GM12878 (cell line): ENCODE measurements around the gene WDFY3. TPM values are rescaled to one million over a fixed set of nuclear protein-coding genes. Genes with fewer than 3 reads are reported as not detected.

ENCODE experiments used
- ATAC-seq: fragments of 200-7000 bp; cut with Tn5 transposase; 3 replicates; pipeline ENCODE4 v1.9.1; 2020; ENCODE audit warnings: mild to moderate bottlenecking, moderate library complexity
- BruUV-seq: library from RNA; stranded (reverse); fragments of 400-500 nt; replicated peaks from 2 replicates; lab custom pipeline; 2021; lab: Mats Ljungman, UMichigan
- CTCF ChIA-PET: fragments of 300-600 bp; sonication (Branson Sonifier 250); formaldehyde crosslinking; extraction: SDS; loops from one replicate; lab custom pipeline; 2021; ENCODE audit warnings: inconsistent platforms; lab: Yijun Ruan, JAX
- POLR2A ChIA-PET: fragments of 350-600 bp; formaldehyde crosslinking; extraction: SDS; loops from one replicate; lab custom pipeline; 2021; ENCODE audit warnings: inconsistent platforms; lab: Charles Lee
- RAD21 ChIA-PET: fragments of 300-600 bp; sonication (Branson Sonifier 250); formaldehyde crosslinking; loops from one replicate; lab custom pipeline; 2023; ENCODE audit warnings: antibody characterized with exemption; ENCODE audit not compliant: unreplicated experiment; lab: Charles Lee
- SMC1A ChIA-PET: fragments of 300-600 bp; sonication (Branson Sonifier 250); formaldehyde crosslinking; loops from one replicate; lab custom pipeline; 2023; ENCODE audit not compliant: unreplicated experiment, uncharacterized antibody; lab: Charles Lee
- DNase-seq: peaks from one replicate; pipeline ENCODE4 v3.0.0-alpha.2; 2011; ENCODE audit warnings: low read depth, low spot score
- FAIRE-seq: peaks from 3 replicates; lab custom pipeline; 2011; peaks lifted over from hg19 to GRCh38; lab: Jason Lieb, UNC
- H2AFZ ChIP-seq: 2 replicates; pipeline ENCODE4 v1.6.0; 2011; ENCODE audit warnings: low read depth, low read length, control low read depth; ENCODE audit not compliant: control insufficient read depth
- H3K27ac ChIP-seq: 2 replicates; pipeline ENCODE4 v1.5.1; 2011; ENCODE audit warnings: control low read depth; ENCODE audit not compliant: control insufficient read depth, insufficient read depth
- H3K27me3 ChIP-seq, 2 experiments: replicated peaks in 1 of 2; 2 replicates each; pipeline versions ENCODE4 v1.6.0 to v1.6.1; 2011; ENCODE audit warnings: low read length in 1 of 2; ENCODE audit not compliant: control insufficient read depth in 2 of 2, insufficient read depth in 2 of 2
- H3K36me3 ChIP-seq, 2 experiments: 2 replicates each; pipeline ENCODE4 v1.5.1; 2011; ENCODE audit warnings: low read length in 1 of 2; ENCODE audit not compliant: control insufficient read depth in 2 of 2, insufficient read depth in 2 of 2
- H3K4me1 ChIP-seq: 2 replicates; pipeline ENCODE4 v1.6.1; 2011; ENCODE audit warnings: mild to moderate bottlenecking, low read length, moderate library complexity, mixed read lengths; ENCODE audit not compliant: control insufficient read depth, insufficient read depth
- H3K4me2 ChIP-seq: 2 replicates; pipeline ENCODE4 v1.6.0; 2011; ENCODE audit warnings: control low read depth; ENCODE audit not compliant: control insufficient read depth, insufficient read depth
- H3K4me3 ChIP-seq: fragments of 200-600 bp; sonication (generic); 2 replicates; pipeline ENCODE4 v1.5.1; 2016
- H3K79me2 ChIP-seq: 2 replicates; pipeline ENCODE4 v1.6.0; 2011; ENCODE audit warnings: low read length; ENCODE audit not compliant: control insufficient read depth, insufficient read depth
- H3K9ac ChIP-seq: 2 replicates; pipeline ENCODE4 v1.8.0; 2011; ENCODE audit warnings: low read length, control low read depth, mixed read lengths; ENCODE audit not compliant: control insufficient read depth, insufficient read depth
- H3K9me3 ChIP-seq: replicated peaks from 3 replicates; pipeline ENCODE4 v1.5.1; 2011; ENCODE audit warnings: mild to moderate bottlenecking, low read length; ENCODE audit not compliant: control insufficient read depth, insufficient read depth
- H4K20me1 ChIP-seq: 2 replicates; pipeline ENCODE4 v1.6.0; 2011; ENCODE audit not compliant: control insufficient read depth, insufficient read depth
- KLF5 ChIP-seq: fragments of 450-650 bp; IDR thresholded peaks from 2 replicates; pipeline ENCODE4 v1.6.1; 2014; ENCODE audit warnings: mild to moderate bottlenecking; ENCODE audit not compliant: partially characterized antibody
- MEF2A ChIP-seq: IDR thresholded peaks from 2 replicates; pipeline ENCODE4 v1.6.1; 2011; ENCODE audit warnings: low read depth, mild to moderate bottlenecking, low read length, moderate library complexity; ENCODE audit not compliant: insufficient read depth
- PML ChIP-seq: IDR thresholded peaks from 2 replicates; pipeline ENCODE4 v1.6.1; 2012; ENCODE audit warnings: low read length, inconsistent platforms
- YBX1 ChIP-seq: fragments of 450-650 bp; IDR thresholded peaks from 2 replicates; pipeline ENCODE4 v1.6.1; 2016; ENCODE audit warnings: antibody characterized with exemption
- WGBS: methylation state at CpG from one replicate; pipeline ENCODE4 v1.1.6; 2016; ENCODE audit warnings: low lambda C conversion rate; ENCODE audit not compliant: insufficient replicate concordance, insufficient coverage; ENCODE audit errors: missing lambda C conversion rate; 5-methylcytosine and 5-hydroxymethylcytosine counted together
- in situ Hi-C: fragments of 300-500 bp; cut with MboI; formaldehyde crosslinking; loops from 9 replicates; pipeline ENCODE4 v1.14.3; 2018; ENCODE audit warnings: mixed read lengths
- intact Hi-C: fragments of 100-400 bp; cut with micrococcal nuclease; formaldehyde crosslinking; loops from one replicate; pipeline ENCODE4 v1.14.2; 2022; ENCODE audit not compliant: unreplicated experiment
- polyA plus RNA-seq, 11 experiments: library from polyadenylated mRNA; depleted of rRNA in 4 of 11; unstranded in 6 of 11; stranded (reverse) in 5 of 11; fragments of >200 nt; fragmentation: Nextera tagmentation in 4 of 11; fragmentation: Illumina TruSeq in 1 of 11; extraction: Ambion mirVana in 4 of 11; extraction: Trizol in 1 of 11; gene quantifications; 1 replicate in 1 of 11; 2 replicates in 10 of 11; pipeline versions ENCODE4 v1.2.1 to v1.2.3, GENCODE V29; 2011 to 2016; ENCODE audit warnings: inconsistent platforms in 2 of 11, missing spikeins in 2 of 11, low read depth in 1 of 11
- total RNA-seq, 4 experiments: library from RNA; depleted of rRNA in 3 of 4; stranded (reverse); fragments of >200 nt in 3 of 4; fragmentation: Illumina TruSeq in 1 of 4; extraction: Trizol in 1 of 4; gene quantifications; 2 replicates each; pipeline versions ENCODE4 v1.2.1 to v1.2.3, GENCODE V29; 2013 to 2021
- TF ChIP-seq, protein P1 (sequence below): fragments of 450-650 bp; IDR thresholded peaks from 2 replicates; pipeline ENCODE4 v1.6.1; 2017; ENCODE audit warnings: mild to moderate bottlenecking, moderate library complexity

Gene WDFY3
- total and polyA plus RNA-seq, 10 of the 15 experiments (the other 5 are each of a cell fraction or from before 2014, with no cell fraction given): 0.01 to 0.23 (median 0.12) TPM; not detected in 2

DNA sequence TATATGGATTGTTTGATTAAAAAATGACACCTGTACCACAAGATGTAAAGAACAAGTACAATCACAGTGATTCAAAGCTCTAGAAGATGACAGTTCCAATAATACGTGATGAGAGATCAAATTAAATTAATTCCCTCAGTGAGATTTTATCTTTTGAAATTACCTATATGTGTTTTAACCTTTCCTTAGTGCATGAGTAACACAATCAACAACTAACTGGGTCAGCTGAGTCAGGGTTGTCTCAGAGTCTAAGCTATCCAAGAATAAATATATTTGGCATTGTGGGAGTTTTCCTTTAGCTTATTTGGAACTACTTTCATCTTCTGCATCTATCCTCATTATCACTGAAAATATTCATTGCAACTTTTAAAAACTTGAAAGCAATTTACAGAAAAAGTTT lies 162.8 kb downstream of the WDFY3 start:
- H3K9ac ChIP-seq: no peak overlapping the region
- RAD21 ChIA-PET: no interaction called here
- no peak overlapping the region for H3K27ac ChIP-seq
- no peak for ATAC-seq
- H2AFZ ChIP-seq: no peak overlapping the region
- DNase-seq: no peak
- no peaks in the 10 kb centered on the region for H3K4me1 ChIP-seq
- H3K27me3 ChIP-seq: no peaks in the 10 kb centered on the region
- TF ChIP-seq MEF2A: no peak
- TF ChIP-seq KLF5: no peak
- TF ChIP-seq, protein P1, sequence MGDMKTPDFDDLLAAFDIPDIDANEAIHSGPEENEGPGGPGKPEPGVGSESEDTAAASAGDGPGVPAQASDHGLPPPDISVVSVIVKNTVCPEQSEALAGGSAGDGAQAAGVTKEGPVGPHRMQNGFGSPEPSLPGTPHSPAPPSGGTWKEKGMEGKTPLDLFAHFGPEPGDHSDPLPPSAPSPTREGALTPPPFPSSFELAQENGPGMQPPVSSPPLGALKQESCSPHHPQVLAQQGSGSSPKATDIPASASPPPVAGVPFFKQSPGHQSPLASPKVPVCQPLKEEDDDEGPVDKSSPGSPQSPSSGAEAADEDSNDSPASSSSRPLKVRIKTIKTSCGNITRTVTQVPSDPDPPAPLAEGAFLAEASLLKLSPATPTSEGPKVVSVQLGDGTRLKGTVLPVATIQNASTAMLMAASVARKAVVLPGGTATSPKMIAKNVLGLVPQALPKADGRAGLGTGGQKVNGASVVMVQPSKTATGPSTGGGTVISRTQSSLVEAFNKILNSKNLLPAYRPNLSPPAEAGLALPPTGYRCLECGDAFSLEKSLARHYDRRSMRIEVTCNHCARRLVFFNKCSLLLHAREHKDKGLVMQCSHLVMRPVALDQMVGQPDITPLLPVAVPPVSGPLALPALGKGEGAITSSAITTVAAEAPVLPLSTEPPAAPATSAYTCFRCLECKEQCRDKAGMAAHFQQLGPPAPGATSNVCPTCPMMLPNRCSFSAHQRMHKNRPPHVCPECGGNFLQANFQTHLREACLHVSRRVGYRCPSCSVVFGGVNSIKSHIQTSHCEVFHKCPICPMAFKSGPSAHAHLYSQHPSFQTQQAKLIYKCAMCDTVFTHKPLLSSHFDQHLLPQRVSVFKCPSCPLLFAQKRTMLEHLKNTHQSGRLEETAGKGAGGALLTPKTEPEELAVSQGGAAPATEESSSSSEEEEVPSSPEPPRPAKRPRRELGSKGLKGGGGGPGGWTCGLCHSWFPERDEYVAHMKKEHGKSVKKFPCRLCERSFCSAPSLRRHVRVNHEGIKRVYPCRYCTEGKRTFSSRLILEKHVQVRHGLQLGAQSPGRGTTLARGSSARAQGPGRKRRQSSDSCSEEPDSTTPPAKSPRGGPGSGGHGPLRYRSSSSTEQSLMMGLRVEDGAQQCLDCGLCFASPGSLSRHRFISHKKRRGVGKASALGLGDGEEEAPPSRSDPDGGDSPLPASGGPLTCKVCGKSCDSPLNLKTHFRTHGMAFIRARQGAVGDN: no peak
- TF ChIP-seq PML: no peak
- no peak for TF ChIP-seq YBX1
- no peak overlapping the region for H3K4me2 ChIP-seq
- intact Hi-C loops: no loop called here
- H3K4me3 ChIP-seq: no peak overlapping the region
- WGBS: 0% methylated on average over 1 of the region's 1 CpG
- no peak for FAIRE-seq
- no peaks in the 10 kb centered on the region for H4K20me1 ChIP-seq
- no TSS peak for BruUV-seq
- CTCF ChIA-PET: no interaction called here
- in situ Hi-C loops: no loop called here
- no peaks in the 10 kb centered on the region for H3K79me2 ChIP-seq
- no peaks in the 10 kb centered on the region for H3K9me3 ChIP-seq
- no peaks in the 10 kb centered on the region for H3K36me3 ChIP-seq
- POLR2A ChIA-PET: no interaction called here
- SMC1A ChIA-PET: no interaction called here
